Muscle layer of colon (tissue), 2 donors: ENCODE results near the gene GSS.
"Not testable (repeated sequence)": the region's sequence is repeated elsewhere in the genome, so short reads cannot be mapped to it uniquely, and the experiment has no call there.

Experiments
- H3K27ac ChIP-seq: one replicate; pipeline ENCODE4 v1.7.0; 2013; ENCODE audit warnings: low read depth, mild to moderate bottlenecking, low read length, moderate library complexity
- H3K27me3 ChIP-seq, 2 donors: one replicate each; pipeline ENCODE4 v1.7.0; 2013; ENCODE audit warnings: low read length in 2 of 2, mild to moderate bottlenecking in 2 of 2; ENCODE audit not compliant: insufficient read depth in 2 of 2, control insufficient read depth in 1 of 2
- H3K36me3 ChIP-seq: one replicate; pipeline ENCODE4 v1.7.0; 2013; ENCODE audit warnings: mild to moderate bottlenecking, low read length; ENCODE audit not compliant: insufficient read depth
- H3K4me1 ChIP-seq: one replicate; pipeline ENCODE4 v1.7.0; 2013; ENCODE audit warnings: mild to moderate bottlenecking, low read length; ENCODE audit not compliant: insufficient read depth
- H3K4me3 ChIP-seq, 2 donors: one replicate each; pipeline ENCODE4 v1.7.0; 2013; ENCODE audit warnings: low read length in 2 of 2, low read depth in 1 of 2, mild to moderate bottlenecking in 1 of 2, moderate library complexity in 1 of 2
- H3K9ac ChIP-seq: one replicate; pipeline ENCODE4 v1.7.0; 2013; ENCODE audit warnings: low read length
- H3K9me3 ChIP-seq: one replicate; pipeline ENCODE4 v1.7.0; 2013; ENCODE audit warnings: mild to moderate bottlenecking, low read length
- donor health status: abdominal sarcoma.
- donor health status: Adenocarcinoma of cecum.

GSS gene

GRCh38 chr20:34916774-34917354 is 38.7 kb downstream of the GSS start:
- no peaks in the 10 kb centered on the region for H3K9me3 ChIP-seq
- no peak overlapping the region for H3K9ac ChIP-seq
- H3K4me1 ChIP-seq = no peaks in the 10 kb centered on the region
- peaks cover 49% of the 10 kb centered on the region for H3K36me3 ChIP-seq
- H3K27me3 ChIP-seq = no peaks in the 10 kb centered on the region
- H3K4me3 ChIP-seq = no peak overlapping the region
- H3K27ac ChIP-seq = no peak overlapping the region

DNA sequence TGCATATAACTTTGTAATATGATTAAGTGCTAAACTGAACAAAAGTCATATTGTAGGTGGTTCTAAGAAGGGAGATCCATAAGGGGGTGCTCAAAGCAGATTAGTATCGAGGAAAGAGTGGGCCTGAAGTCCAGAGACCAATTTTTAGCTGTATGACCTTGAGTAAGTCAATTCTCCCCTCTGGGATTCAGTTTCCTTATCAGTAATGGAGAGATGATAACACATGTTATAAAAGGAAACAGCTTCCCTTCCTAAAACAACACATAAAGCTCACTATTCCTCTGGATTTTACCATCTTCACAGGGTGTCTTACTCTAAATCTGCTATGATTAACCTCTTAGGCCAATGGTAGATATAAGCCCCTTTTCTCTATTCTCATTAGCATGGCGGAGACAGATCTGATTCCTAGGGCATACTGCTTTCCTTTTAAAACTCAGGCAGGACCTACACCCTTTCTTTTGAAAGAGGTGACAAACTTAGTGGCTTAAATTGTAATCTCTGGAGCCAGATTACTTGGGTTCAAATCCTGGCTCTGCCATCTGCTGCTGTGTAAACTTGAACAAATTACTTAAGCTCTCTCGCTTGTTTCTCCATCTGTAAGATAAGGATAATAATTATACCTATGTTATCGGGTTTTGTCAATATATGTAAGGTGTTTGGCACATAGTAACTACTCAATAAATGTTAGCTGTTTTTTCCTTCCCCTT is 39.7 kb downstream of the GSS start:
- Histone ChIP-seq H3K27ac (no peak overlapping the region), H3K9ac (no peak overlapping the region), H3K27me3 (no peaks in the 10 kb centered on the region), H3K36me3 (peaks cover 39% of the 10 kb centered on the region), H3K4me1 (no peaks in the 10 kb centered on the region), H3K9me3 (no peaks in the 10 kb centered on the region), H3K4me3 (no peak overlapping the region)

- Histone ChIP-seq H3K9me3 (no peaks in the 10 kb centered on the region), H3K27me3 (no peaks in the 10 kb centered on the region), H3K4me1 (no peaks in the 10 kb centered on the region), H3K4me3 (no peak overlapping the region), H3K9ac (no peak overlapping the region), H3K27ac (no peak overlapping the region), H3K36me3 (peaks cover 31% of the 10 kb centered on the region)
These were observed 40.5 kb downstream of the GSS start for GRCh38 chr20:34915131-34915530.

DNA sequence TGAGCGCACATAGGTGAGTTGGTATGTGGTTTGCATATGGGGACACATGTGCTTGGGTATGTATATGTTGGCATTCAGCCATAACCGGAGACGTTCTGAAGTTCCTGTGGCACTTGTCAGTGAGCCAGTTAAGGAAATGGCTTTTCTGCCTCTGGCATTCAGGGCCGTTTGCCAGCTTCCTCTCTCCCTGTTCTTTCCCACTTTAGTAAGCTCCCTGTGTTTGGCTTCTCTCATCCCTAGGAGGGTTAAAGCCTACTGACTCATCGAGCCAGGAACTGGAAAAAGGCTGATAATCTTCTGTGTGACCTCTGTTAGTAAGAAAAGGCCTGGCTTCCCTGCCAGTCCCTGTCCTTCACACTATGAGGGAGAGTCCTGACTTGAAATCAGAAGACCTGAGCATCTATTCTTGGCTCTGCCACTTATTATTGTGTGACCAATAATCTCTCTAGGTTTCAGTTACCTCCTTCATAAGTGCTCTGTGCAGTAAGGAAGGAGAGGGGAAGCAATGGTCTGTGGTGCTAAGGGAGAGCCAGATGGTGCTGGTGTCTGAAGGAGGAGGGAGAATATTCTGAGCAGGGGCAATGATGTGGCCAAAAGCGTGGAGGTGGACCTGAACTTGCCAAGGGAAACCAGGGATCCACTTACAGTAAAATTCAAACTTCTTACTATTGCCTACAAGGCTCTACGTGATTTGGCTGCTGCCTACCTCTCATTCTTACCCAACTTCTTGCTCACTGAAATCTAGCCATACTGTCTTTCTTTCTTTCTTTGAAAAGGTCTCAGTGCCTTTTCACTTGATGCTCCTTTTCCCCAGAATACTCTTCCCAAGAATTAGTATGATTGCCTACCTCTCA is 47.8 kb downstream of the GSS start:
- Histone ChIP-seq H3K4me1 (peaks cover 12% of the 10 kb centered on the region), H3K4me3 (no peak overlapping the region), H3K36me3 (no peaks in the 10 kb centered on the region), H3K27ac (peak overlapping the region; percentile 37), H3K9ac (no peak overlapping the region), H3K27me3 (no peaks in the 10 kb centered on the region), H3K9me3 (no peaks in the 10 kb centered on the region)

GRCh38 chr20:34904202-34904621 is 51.4 kb downstream of the GSS start:
- Histone ChIP-seq H3K9ac (no peak overlapping the region), H3K4me1 (peaks cover 12% of the 10 kb centered on the region), H3K9me3 (no peaks in the 10 kb centered on the region), H3K27ac (no peak overlapping the region), H3K27me3 (no peaks in the 10 kb centered on the region), H3K36me3 (no peaks in the 10 kb centered on the region), H3K4me3 (no peak overlapping the region)

GRCh38 chr20:34898731-34899130 is 56.9 kb downstream of the GSS start:
- not testable (repeated sequence) for H3K36me3 ChIP-seq, H3K9me3 ChIP-seq, H3K27ac ChIP-seq, H3K27me3 ChIP-seq, H3K4me3 ChIP-seq, H3K4me1 ChIP-seq, H3K9ac ChIP-seq

- H3K4me1 ChIP-seq, H3K4me3 ChIP-seq, H3K36me3 ChIP-seq, H3K9me3 ChIP-seq, H3K27me3 ChIP-seq, H3K27ac ChIP-seq, H3K9ac ChIP-seq: not testable (repeated sequence)
These were observed 57.5 kb downstream of the GSS start for GRCh38 chr20:34898129-34898528.

- Histone ChIP-seq H3K9ac (no peak overlapping the region), H3K9me3 (no peaks in the 10 kb centered on the region), H3K4me1 (peaks cover 7% of the 10 kb centered on the region), H3K27ac (no peak overlapping the region), H3K4me3 (no peak overlapping the region), H3K27me3 (no peaks in the 10 kb centered on the region), H3K36me3 (no peaks in the 10 kb centered on the region)
These were observed 59.5 kb downstream of the GSS start for GRCh38 chr20:34896086-34896621.

- Histone ChIP-seq H3K4me1 (peaks cover 7% of the 10 kb centered on the region), H3K9ac (no peak overlapping the region), H3K27ac (no peak overlapping the region), H3K4me3 (no peak overlapping the region), H3K27me3 (no peaks in the 10 kb centered on the region), H3K36me3 (no peaks in the 10 kb centered on the region), H3K9me3 (no peaks in the 10 kb centered on the region)
These were observed 60.1 kb downstream of the GSS start for GRCh38 chr20:34895465-34895864.

DNA sequence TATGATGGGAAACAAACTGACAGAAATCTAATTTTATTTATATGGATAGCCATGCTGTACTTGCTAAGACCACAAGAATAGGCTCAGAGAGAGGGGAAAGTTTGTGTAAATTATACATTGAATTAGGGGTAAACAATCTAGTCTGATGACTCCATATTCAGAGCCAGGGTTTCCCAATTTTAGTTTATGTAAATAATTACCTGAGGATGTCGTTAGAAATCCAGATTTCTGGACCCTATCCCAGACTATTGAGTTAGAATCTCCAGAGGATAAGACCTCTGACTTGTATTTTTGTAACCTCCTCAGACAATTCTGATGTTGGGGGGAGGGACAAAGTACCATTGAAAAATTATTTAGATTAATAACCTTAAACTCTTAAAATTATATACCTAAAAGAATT is 60.9 kb downstream of the GSS start:
- peaks cover 7% of the 10 kb centered on the region for H3K4me1 ChIP-seq
- H3K27ac ChIP-seq = no peak overlapping the region
- H3K4me3 ChIP-seq = no peak overlapping the region
- no peaks in the 10 kb centered on the region for H3K36me3 ChIP-seq
- no peaks in the 10 kb centered on the region for H3K27me3 ChIP-seq
- no peaks in the 10 kb centered on the region for H3K9me3 ChIP-seq
- H3K9ac ChIP-seq = no peak overlapping the region

DNA sequence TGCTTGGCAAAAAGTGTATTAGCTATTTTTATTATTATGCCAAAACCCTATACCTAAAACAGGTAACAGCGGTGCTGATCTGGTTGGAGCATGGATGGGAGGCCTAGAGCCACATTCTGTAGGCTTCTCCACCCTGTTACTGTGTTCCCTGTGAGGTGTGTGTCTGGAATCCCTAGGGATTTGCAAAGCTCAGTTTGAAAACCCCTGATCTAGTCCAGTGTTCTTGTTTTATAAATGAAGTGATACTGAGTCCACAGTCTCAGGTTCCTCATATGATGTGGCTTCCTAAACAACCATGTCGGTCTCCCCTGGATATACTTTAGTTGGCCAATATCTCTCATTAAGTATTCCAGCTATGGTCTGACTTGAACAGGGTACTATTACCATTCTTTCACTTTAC is 62.9 kb downstream of the GSS start:
- Histone ChIP-seq H3K27me3 (no peaks in the 10 kb centered on the region), H3K9me3 (no peaks in the 10 kb centered on the region), H3K36me3 (no peaks in the 10 kb centered on the region), H3K4me3 (no peak overlapping the region), H3K27ac (no peak overlapping the region), H3K4me1 (peaks cover 7% of the 10 kb centered on the region), H3K9ac (no peak overlapping the region)
